Measurements from ENCODE around the gene TPH1.
"Not testable (repeated sequence)": the region's sequence is repeated elsewhere in the genome, so short reads cannot be mapped to it uniquely, and the experiment has no call there.

TPH1 gene

DNA sequence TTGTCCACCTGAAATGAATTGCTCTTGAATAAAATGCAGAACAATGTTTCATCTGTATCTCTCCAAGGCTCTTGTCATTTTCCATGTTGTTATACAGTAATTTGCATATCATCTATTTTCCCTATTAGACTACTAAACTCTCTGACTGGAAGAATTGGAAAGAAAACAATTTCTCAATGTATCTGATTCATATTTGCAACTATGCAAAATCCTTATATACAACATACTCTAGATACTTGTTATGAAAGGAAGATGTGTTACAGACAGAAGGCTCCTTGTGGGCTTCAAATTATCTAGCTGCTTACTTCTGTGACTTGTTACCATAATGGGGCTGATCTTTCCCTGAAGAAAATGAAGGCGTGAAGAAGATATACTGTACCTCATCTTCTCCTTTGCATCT is 23.6 kb downstream of the TPH1 start:
- DNase-seq (ENCODE audit: low spot score) = no peak

DNA sequence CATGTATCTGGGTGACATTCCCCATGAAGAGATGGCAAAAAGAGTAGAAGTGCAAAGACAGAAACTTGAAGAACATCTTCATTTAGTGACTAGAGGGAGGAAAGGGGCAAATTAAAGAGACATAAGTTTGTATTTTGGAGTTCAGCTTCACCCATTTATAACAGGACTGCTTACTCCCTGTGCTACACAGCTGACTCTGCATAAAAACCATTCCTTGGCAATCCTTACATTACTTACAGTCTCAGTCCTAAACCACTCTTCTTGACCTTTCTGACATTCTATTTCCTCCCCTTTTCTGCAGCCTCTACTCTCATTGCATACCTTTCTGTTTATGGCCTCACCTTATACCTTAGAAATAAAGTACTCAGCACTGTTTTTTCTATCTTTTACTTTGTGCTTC is 26.4 kb downstream of the TPH1 start:
- DNase-seq (ENCODE audit: low spot score) = no peak

DNA sequence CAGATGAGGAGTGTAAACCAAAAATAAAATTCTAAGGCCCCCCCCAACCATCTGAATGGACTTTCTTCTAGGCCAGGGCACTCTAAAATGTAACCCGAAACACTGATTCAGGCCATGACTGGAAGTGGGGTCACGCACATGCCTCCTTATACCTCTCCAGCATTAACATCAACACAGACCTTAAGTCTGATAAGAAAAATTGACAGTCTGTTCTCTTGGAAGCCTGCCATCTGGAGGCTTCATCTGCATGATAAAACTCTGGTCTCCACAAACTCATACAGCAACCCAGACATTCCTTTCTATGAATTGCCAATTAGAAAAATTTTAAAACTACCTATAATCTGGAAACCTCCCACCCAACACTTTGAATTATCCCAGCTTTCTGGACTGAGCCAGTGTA is 29.3 kb downstream of the TPH1 start:
- no peak for DNase-seq (ENCODE audit: low spot score)

DNA sequence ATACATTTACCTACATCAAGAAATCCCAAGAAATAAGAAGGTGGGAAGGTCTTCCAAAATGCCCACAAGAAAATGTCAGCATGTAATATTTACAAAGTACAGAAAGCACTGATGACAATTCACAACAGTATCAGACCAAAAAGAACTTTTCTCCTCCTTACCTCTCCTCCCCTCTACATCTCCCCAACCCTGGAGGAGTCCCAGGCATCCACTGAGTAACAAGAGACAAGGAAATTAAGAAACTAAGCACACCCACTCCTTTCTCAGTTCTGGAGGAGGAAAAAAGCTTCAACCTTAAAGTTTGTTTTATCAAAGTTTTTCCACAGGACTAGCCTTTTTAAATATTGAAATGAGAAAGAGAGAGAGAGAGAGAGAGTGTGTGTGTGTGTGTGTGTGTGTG is 31.2 kb downstream of the TPH1 start:
- no peak for DNase-seq (ENCODE audit: low spot score)

DNA sequence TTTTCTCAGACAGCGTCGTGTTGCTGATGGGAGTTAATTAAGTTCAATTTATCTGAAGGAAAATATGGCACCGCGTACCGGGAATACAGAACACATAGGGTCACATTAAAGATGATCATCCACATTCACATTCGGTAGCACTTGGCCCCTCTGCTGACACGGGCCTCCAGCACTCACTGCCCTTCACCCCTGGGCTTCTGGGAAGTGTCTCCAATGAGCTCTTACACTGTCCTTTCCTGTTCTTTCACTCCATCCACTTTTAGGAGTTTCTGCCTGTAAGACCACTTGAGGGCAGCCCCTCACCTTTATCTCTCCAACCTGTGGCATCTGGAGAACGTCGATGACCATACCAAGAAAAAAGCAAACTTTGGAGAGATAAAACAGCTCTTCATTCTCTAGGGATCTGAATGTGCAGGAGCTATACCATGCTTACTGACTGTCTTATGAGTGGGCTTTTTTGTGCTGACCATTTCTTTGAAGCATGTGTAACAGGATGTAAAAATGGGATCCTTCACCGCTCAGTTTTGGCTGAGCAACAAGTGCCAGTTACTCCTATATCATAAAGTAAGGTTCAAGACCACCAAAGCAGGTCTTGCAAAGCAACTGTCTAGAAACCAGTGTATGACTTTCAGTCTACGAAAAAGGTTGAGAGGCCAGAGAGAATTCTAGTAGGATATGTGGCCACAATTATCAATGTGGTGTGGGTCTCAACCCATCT is 32.1 kb downstream of the TPH1 start:
- DNase-seq (ENCODE audit: low spot score) = peak; percentile 7

DNA sequence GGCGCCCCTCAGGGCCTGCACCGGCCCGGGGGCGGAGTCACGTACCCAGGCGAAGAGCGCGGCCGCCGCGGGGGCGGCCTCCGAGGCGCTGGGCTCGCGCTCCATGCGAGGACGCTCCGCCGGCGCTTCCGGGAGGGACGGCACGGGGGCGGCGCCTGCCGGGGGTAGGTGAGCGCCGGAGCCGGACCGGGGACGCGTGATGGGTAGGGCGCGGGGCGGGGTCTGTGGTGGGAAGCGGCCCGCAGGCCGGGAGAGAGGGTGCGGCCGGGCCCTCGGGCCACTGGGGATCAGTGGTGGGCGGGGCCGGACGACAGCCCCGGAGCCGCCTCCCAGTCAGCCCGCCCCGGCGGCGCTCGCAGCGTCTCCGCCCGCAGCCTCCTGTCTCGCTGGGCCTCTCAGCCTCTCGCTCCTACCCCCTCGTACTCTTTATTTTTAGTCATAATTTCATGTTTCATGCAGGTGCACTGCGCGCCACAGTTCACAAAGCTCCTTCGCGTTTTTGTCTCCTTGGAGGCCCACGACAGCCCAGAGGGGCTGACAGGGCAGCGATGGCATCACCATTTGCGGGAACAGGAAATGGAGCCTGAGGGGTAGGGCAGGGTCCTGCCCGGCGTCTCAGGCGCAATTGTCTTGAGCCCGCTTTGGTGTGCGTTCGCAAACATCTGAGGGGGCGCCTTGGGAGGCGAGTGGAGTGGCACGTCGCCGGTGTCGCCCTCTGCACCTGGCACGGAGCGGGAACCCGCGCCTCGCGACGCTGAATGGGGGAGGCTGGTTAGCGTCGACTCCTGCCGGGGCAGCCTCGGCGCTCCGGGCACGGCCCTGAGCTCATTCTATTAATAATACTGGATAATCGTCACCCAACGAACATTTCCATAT is 32.9 kb downstream of the TPH1 start, which contains the start of gene SERGEF:
SERGEF (minus strand) TSS at position 142 of the 876 bp plus-strand sequence; CDS start at position 105, 37 bp downstream.
- peak; percentile 99 for DNase-seq (ENCODE audit: low spot score)

DNA sequence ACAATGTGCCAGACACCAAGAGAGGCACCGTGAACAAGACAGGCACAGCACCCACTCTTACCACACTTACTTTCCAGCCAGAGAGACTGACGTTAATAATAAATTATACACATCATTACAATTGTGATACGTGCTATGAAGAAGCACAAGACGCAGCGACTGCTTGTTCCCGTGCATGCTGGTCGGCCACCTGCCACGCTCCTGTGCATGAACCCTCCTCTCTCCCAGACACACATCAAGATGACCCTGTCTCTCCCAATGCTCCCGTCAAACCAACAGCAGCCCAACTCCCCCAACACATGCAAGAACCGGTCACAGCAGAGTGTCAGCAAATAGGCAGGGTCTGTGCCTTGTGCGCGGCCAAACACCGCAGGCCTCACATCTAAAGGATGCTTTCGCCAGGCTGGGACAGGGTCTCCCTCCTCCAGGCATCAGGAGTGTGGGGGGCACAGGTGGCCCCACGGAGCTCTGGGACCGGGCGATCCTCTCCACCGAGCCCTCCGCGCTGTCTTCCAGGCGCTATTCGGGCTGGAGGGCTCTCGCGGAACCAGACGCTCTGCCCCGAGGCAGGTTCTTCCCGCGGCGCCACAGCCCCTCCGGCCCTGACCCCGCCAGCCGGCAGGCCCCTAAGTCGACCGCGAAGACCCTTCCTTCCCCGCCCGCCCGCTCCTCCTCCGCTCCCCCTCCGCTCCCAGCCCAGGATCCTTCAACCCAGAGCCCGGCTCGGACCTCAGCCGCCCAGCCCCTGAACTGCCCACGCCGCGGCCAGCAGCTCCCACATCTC is 33.8 kb downstream of the TPH1 start:
- DNase-seq (ENCODE audit: low spot score) = peak; percentile 26

DNA sequence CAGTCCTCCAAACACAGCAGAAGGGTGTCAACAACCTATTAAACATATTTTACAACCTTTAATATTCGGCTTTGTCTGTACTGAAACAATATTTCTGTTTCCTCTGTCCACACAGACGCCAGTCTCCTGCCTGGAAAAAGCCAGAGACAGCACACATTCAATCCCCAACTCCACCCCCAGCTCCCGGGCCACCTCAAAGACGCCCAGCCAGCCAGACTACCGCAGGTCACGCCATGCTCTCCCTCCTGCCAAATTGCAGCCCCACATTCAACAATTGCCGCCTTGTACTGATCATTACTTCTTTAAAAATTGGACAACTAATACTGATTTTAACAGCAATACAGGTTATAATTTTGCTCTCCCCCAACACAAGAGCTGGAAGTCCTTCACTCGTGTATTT is 34.4 kb downstream of the TPH1 start:
- no peak for DNase-seq (ENCODE audit: low spot score)

DNA sequence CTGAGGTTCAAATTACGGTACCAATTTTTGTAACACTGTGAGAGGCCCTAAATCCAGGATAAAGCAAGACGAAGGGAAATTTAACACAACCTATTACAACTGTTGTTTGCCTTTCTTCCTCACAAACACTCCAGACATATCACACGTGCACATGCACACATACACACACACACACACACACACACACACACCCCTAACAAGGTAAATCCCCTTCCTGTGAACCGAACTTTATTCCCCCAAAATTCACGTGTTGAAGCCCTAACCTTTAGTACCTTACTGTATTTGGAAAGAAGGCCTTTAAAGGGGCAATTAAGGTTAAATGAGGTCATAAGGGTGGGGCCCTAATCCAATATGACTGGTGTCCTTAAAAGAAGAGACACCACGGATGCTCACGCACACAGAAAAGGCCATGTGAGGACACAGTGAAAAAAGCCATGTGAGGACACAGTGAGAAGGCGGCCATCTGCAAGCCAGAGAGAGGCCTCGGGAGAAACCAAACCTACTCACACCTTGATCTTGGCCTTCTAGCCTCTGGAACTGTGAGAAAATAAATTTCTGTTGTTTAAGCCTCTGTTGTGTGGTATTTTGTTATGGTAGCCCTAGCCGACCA is 35.0 kb downstream of the TPH1 start:
- no peak for DNase-seq (ENCODE audit: low spot score)

DNA sequence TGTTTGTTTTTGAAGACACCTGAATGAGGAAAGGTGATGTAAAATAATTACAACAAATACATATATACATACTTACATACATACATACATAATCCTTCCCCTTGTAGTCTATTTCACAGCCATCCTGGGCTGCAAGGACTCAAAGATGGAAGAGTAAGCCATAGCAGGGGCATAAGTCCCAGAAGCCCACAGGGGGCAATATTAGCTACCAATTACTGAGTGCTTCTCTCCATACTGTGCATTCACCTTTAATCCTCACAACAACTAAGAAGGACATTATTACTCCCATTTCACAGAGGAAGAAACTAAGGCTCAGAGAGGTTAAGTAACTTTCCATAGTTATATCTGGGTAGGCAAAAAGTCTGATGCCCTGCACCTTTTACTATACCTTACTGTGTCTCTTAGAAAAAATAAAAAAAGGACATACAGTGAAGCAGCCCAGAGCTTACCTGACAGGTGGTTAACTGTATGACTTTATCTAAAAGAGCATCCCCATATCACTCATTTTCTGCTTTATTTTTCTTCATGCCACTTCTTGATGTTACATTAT is 35.9 kb downstream of the TPH1 start:
- DNase-seq (ENCODE audit: low spot score) = no peak

DNA sequence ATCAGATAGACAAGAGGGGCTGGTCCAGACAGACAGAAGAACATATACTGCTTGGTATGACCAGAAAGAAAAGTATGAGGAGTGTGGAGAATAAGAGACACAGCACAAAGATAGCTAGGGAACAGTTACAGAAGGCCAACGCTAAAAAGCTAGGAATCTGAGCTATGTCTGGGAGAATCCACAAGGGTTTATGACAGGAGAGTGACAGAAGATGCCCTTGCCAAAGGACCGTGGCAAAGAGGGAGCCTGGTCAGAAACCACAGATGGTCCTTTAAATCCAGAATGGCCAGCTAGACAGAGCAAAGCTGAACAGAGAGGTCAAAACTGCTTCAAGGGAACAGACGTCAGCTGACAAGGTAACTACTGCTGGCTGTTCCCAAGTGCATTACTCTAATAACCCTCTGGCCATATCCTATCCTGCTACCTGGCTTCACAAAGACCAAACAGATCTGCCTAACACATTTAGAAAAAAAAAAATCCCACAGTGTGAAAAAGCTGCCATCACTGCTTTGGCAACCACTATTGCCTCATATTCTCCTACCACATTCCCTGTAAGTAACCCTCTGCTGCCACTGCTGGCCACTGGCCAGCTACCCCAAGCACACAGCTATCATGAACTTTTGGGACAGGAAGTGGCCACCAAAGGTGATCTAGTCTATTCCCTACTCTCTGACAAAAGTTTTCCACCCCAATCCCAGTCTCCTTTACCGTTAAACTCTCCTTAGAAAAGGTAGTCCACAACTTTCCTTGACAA is 40.5 kb downstream of the TPH1 start:
- no peak for DNase-seq (ENCODE audit: low spot score)

DNA sequence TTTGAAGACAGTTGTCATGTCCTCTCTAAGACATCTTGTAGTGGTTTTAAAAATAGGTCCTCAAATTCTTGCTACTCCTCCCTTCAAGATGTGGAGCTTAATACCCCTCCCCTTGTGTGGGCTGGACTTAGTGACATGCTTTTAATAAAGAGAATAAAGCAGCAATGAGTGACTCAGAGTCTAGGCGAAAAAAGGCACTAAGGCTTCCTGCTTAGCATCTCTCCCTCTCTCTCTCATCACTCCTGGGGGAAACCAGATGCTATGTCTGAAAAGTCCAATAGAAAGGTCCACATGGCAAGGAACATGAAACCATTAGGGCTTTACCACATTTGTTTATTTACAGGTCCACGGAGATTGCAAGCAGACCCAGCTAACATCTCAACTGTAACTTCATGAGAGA is 44.9 kb downstream of the TPH1 start:
- no peak for DNase-seq (ENCODE audit: low spot score)

DNA sequence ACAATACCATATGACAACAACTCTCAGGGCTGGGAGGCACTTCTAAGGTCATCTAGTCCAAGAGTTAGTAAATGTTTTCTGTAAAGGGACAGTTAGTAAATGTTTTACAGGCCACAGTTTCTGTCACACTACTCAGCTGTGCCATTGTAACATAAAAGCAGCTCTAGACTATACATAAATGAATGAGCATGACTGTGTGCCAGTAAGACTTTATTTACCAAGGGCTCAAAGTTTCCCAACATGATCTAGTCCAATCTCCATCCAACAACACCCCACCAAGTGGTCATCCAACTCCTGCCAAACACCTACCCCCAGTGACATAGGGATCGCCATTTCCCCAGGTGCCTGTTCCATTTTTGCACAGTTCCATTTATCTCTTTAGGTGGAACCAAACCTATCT is 45.3 kb downstream of the TPH1 start:
- DNase-seq (ENCODE audit: low spot score) = no peak

DNA sequence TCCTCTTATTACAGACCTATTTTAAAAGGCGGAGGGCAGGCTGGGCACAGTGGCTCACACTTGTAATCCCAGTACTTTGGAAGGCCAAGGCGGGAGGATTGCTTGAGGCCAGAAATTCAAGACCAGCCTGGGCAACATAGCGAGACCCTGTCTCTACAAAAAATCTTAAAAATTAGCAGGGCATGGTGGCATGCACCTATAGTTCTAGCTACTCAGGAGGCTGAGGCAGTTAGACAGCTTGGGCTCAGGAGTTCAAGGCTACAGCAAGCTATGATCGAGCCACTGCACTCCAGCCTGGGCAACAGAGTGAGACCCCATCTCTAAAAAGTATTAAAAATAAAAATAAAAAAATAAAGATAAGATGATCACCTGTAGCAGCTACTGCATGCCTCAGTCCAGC is 45.9 kb downstream of the TPH1 start:
- not testable (repeated sequence) for DNase-seq (ENCODE audit: low spot score)
